ENCODE measurements around the gene PACSIN3.
A peak's percentile ranks its signal among the peaks of the same experiment; 100 is the strongest.
"Not testable (repeated sequence)": the region's sequence is repeated elsewhere in the genome, so short reads cannot be mapped to it uniquely, and the experiment has no call there.

Gene PACSIN3

DNA sequence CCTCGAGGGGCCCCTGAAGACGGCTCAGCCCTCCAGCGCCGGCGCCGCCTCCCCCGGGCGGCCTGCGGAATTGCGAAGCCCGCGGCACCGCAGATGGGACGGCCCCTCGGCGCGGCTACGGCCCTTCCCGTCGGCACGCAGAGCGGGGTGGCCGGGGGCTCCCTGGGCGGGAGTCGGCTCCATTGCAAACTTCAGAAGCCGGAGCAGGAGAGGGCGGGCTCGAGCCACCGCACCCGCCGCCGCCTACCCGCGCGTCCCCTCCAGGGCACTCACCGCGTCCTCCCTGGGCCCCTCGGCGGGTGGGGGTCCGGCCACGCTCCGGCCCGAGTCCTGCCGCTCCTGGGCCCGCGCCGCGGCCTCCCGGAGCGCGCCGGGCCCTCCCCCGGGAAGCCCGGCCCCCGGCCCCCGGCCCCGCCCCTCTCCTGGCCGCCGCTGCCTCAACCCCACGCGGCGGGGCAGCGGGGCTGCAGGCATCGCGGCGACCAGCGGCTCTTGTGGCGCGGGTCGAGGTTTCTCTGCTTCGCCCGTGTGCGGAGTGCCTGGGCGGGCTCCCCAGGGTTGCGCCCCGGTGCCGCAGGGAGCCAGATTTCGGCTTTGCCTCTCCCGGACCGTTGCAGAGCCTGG is at the start of gene PACSIN3:
Gene PACSIN3 (minus strand): TSS at position 359 of the 624 bp plus-strand sequence. CDS start 3,707 bp downstream, outside the sequence.
- no peak for DNase-seq

GRCh38 chr11:47235163-47235562 is 48.9 kb upstream of the PACSIN3 start:
- DNase-seq, result no peak

- DNase-seq, result no peak
Observed at GRCh38 chr11:47234669-47235100, 48.5 kb upstream of the PACSIN3 start.

- DNase-seq, result no peak
Observed at GRCh38 chr11:47233989-47234668, 47.9 kb upstream of the PACSIN3 start.

GRCh38 chr11:47233051-47233450 is 46.8 kb upstream of the PACSIN3 start:
- DNase-seq, result no peak

DNA sequence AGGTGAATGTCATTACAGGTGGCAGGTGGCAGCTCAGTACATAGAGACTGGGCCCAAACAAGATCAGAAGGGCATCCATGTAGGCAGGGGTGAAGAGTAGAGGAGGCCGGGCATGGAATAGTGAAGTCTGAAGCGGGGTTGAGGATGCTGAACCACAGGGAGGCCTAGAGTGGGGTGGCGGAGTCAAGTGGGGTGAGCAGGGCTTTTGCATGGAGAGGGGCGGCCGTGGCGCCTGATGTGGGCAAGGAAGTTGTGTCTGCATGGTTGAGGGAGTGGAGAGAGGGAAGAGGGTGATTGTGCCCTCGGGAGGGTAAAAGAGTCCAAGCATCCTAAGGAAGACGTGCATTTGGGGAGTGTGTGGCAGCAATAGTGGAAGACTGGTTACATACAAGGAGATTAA is 42.9 kb upstream of the PACSIN3 start:
- no peak for DNase-seq

DNA sequence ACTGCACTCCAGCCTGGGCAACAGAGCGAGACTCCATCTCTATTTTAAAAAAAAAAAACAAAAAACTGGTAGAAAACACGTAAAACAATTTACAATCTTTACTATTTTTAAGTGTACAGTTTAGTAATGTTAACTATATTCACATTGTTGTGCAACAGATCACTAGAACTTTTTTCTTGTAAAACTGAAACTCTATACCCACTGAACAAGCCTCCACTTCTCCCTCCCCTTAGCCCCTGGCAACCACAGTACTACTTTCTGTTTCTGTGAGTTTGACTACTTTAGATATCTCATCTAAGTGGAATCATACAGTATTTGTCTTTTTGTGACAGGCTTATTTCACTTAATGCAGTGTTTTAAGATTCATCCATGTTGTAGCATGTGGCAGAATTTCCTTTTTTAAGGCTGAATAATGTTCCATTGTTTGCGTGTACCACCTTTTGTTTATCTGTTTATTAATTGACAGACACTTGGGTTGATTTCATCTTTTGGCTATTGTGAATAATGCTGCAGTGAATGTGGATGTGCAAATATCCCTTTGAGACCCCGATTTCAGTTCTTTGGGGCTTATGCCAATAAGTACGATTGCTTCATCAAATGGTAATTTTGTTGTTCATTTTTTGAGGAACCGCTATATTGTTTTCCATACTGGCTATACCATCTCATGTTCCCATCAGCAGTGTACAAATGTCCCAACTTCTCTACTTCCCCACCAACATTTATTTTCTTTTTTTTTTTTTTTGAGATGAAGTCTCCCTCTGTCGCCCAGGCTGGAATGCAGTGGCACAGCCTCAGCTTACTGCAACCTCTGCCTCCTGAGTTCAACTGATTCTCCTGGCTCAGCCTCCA is 39.5 kb upstream of the PACSIN3 start:
- no peak for DNase-seq

- DNase-seq, result no peak
Observed at GRCh38 chr11:47222696-47223095, 36.5 kb upstream of the PACSIN3 start.

DNA sequence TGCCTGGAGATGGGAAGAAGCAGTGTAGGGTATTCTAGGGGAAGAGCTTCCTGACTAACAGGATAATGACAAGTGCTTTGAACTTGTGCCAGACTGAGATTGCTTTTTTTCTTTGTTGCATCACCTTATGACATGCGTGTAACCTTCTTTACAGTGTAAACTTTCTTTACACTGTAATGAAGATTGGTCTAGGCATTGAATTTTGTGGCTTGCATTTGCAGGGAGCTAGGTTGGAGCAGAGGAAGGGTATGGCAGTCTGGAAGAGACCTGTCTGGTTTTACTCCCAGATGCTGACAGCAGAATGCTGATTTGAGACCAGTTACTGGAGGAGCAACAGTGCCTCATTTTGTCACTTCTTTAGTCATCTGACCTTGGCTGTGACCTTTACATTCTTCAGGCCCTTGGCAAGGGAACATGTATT is 34.2 kb upstream of the PACSIN3 start:
- DNase-seq, result no peak

- DNase-seq, result no peak
Observed at GRCh38 chr11:47216121-47216798, 30.0 kb upstream of the PACSIN3 start.

DNA sequence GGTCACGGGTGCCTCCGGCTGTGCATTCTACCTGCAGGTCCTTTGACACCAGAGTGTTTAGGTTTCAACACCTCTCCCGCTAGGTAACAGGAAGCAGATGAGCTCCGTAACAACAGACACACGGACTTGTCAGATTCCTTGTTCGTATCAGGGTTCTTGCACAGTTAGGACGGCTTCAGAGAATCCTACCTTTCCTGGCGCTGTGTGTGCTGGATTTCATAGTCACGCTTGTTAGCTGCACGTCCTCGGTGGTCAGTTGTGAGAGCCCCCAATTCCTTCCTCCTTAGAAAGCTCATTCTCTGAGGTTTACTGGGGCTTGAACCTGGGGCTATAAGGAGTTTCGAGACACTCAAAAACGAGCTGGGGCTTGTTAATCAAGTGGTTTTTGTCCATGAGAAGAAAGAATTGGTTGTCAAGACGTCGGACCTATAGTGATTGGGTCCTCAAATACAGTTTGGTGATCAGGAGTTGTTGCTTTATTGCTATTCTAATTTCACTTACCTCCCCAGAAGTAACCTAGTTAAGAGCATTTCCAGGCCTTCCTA is 29.2 kb upstream of the PACSIN3 start:
- DNase-seq, result no peak

GRCh38 chr11:47213950-47214565 is 27.8 kb upstream of the PACSIN3 start:
- peak; percentile 81 for DNase-seq

DNA sequence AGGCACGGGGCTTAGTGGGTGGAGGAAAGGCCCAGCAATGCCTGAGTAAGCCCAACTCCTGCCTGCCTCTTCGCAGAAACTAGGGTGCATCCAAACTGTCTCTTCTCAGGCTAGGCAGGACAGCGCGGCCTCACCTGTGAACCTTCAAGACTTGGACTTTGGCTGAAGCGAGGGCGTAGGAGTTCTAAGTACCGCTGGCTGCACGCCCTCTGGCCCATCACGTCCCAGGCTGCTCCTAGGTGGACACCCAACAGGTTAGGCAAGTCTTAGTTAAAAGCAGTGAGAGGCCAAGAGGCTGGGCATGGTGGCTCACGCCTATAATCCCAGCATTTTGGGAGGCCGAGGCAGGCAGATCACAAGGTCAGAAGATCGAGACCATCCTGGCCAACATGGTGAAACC is 26.7 kb upstream of the PACSIN3 start:
- DNase-seq, result no peak

DNA sequence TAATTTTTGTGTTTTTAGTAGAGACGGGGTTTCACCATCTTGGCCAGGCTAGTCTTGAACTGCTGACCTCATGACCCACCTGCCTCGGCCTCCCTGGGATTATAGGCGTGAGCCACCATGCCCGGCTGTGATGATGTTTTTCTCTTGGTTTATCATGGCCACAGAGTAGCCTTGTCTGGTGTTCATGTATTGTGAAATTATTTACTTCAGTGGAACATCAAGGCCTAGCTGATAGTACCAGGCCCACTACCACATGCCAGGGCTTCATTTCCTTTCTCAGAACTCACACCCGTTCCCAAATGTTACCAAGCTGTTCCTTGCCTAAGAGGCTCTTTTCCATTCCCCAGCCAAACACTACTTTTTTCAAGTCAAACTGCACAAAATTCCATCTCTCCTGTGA is 22.4 kb upstream of the PACSIN3 start:
- no peak for DNase-seq

- DNase-seq, result not testable (repeated sequence)
Observed at GRCh38 chr11:47208008-47208552, 21.8 kb upstream of the PACSIN3 start.

DNA sequence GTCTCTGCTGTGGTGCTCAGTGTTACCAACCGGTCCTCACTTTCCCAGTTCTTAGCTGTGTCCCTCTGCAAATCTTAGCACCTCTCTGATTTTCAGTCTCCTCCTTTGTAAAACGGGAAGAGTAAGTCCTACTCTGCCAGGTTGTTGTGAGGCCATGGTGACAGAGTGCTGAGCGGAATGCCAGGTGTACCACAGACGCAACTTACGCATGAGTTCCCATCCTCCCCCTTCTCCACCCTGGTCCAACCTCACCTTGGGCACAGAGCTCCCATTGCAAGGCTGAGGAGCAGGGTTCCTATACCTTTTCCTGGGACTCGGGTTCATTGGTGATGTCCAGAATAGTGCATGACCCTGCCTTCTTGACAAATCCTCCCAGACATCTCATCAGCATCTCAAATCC is 21.2 kb upstream of the PACSIN3 start:
- no peak for DNase-seq

DNA sequence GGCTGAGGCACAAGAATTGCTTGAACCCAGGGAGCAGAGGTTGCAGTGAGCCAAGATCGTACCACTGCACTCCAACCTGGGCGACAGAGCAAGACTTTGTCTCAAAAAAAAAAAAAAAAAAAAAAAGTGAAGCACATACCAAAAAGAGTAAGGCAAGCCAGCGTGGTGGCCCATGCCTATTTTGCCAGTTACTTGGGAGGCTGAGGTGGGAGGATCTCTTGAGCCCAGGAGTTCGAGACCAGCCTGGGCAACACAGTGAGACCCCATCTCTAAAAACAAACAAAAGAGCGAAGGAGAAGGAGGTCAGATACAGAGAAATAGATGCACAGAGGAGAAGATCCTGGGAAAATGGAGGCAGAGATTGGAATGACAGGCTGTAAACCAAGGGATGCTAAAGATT is 20.3 kb upstream of the PACSIN3 start:
- DNase-seq, result not testable (repeated sequence)

DNA sequence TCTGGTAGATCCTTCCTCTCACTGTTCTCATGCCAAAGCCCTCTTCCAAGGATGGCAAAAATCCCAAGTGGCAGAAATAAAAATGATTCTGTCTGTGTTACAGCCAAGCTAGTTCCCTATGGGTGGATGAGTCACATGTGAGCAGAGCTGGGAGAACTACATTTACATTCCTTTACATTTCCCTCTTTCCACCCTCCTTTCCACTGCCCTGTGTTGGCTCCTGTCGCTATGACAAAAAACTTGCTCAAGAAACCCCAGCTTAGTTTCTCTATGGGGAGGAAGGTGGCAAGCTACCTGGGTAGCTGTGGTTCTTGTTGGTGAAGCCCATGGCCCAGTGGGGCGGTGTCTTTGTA is 18.4 kb upstream of the PACSIN3 start:
- DNase-seq, result no peak

- DNase-seq, result no peak
Observed at GRCh38 chr11:47202576-47202975, 16.3 kb upstream of the PACSIN3 start.

- DNase-seq, result no peak
Observed at GRCh38 chr11:47201015-47201414, 14.8 kb upstream of the PACSIN3 start.

GRCh38 chr11:47198161-47198560 is 11.9 kb upstream of the PACSIN3 start:
- not testable (repeated sequence) for DNase-seq

GRCh38 chr11:47192111-47192510 is 5.9 kb upstream of the PACSIN3 start:
- no peak for DNase-seq

All from NK-92 treated with Interleukin-12 subunit alpha and Interleukin-12 subunit beta, amount 100 ng/mL, for 24 hours (cell line).